Activated CD4-positive, alpha-beta T cell treated with anti-CD3 and anti-CD28 coated beads, Interleukin-2, amount 50 U/mL, for 24 hours (primary cell): ENCODE results near the gene HEPH.
"Not testable (repeated sequence)": the region's sequence is repeated elsewhere in the genome, so short reads cannot be mapped to it uniquely, and the experiment has no call there.

Experiments used
- DNase-seq, 2 donors: peaks; one replicate each; pipeline ENCODE4 v3.0.0-alpha.2; 2020; ENCODE audit warnings: low read depth in 1 of 2, low spot score in 1 of 2

The HEPH gene, protein sequence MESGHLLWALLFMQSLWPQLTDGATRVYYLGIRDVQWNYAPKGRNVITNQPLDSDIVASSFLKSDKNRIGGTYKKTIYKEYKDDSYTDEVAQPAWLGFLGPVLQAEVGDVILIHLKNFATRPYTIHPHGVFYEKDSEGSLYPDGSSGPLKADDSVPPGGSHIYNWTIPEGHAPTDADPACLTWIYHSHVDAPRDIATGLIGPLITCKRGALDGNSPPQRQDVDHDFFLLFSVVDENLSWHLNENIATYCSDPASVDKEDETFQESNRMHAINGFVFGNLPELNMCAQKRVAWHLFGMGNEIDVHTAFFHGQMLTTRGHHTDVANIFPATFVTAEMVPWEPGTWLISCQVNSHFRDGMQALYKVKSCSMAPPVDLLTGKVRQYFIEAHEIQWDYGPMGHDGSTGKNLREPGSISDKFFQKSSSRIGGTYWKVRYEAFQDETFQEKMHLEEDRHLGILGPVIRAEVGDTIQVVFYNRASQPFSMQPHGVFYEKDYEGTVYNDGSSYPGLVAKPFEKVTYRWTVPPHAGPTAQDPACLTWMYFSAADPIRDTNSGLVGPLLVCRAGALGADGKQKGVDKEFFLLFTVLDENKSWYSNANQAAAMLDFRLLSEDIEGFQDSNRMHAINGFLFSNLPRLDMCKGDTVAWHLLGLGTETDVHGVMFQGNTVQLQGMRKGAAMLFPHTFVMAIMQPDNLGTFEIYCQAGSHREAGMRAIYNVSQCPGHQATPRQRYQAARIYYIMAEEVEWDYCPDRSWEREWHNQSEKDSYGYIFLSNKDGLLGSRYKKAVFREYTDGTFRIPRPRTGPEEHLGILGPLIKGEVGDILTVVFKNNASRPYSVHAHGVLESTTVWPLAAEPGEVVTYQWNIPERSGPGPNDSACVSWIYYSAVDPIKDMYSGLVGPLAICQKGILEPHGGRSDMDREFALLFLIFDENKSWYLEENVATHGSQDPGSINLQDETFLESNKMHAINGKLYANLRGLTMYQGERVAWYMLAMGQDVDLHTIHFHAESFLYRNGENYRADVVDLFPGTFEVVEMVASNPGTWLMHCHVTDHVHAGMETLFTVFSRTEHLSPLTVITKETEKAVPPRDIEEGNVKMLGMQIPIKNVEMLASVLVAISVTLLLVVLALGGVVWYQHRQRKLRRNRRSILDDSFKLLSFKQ

DNA sequence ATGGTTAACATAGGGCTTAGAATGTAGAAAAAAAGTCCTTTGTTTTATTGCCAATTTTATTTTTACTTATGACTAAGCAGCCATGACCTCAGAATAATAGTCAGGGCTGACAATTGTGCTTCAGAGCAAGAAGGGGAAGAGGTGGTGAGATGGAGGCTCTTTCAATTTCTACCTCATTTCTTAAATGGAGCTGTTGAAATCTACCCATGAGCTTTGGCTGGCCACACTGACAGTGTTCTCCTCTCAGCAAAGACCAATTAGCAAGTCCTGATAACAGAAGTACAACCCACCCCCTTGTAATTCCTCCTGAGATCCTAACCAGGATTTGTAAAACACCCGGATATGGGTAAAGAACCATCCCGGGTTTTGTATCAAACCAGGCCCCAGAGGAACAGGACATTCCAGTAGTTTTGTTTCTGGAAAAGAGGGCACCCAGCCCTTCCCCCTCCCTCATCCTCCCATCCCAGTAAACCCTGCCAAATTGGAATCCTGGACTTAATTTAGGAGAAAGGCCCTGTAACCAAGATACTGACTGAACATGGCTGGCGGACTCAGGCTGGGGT is at the start of gene HEPH:
Gene HEPH, plus strand, starts transcription at position 399 of the 563 bp plus-strand sequence. CDS start 6,324 bp downstream, outside the sequence.
- no peak for DNase-seq

DNA sequence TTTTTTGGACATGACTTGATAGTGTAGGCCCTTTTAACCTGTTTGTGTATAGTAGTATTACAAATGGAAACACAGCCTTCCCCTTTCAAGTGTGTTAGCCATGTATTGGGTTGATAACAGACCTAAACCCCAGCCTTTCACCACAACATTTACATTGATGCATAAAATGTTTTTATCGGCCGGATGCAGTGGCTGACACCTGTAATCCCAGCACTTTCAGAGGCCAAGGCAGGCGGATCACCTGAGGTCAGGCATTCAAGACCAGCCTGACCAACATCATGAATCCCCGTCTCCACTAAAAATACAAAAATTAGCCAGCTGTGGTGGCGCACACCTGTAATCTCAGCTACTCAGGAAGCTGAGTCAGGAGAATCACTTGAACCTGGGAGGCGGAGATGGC is 45.3 kb upstream of the HEPH start:
- not testable (repeated sequence) for DNase-seq

GRCh38 chrX:66121354-66121753 is 42.7 kb upstream of the HEPH start:
- not testable (repeated sequence) for DNase-seq

GRCh38 chrX:66126662-66127061 is 37.4 kb upstream of the HEPH start:
- DNase-seq, result no peak

- DNase-seq, result no peak
Observed at GRCh38 chrX:66130469-66130868, 33.6 kb upstream of the HEPH start.

GRCh38 chrX:66135284-66135683 is 28.8 kb upstream of the HEPH start:
- DNase-seq, result not testable (repeated sequence)

DNA sequence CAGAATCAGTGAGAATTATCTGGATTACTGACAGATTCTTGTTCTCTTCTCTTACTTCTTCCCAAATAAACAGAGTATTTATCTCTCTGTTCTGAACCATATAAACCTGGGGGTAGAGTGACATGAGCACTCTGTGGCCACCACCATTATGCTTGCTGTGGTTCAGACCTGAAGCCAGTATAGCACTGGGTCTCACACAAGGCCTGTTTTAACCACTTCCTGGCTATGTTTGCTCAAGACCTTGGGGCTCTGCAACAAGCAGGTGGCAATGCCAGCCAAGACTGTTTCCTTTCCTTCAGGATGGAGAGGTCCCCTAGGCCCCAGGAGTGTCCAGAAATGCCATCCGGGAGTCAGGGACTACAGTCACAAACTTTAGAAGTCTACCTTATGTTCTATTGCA is 21.7 kb upstream of the HEPH start:
- no peak for DNase-seq

DNA sequence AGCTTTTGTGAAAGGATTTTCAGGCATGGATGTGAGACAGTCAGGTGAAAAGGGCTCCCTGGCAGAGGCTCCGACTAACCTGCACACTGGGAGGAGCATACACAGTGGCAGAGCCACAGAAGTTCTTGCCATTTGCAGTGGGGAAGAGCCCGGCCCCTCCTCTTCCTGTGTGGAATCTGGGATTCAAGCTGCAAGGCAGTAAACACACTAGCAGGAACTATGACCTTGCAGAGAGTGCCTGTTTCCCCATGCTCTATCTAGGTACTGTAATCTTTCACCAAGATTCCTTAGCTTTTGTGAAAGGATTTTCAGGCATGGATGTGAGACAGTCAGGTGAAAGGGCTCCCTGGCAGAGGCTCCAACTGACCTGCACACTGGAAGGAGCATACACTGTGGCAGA is 19.8 kb upstream of the HEPH start:
- no peak for DNase-seq

DNA sequence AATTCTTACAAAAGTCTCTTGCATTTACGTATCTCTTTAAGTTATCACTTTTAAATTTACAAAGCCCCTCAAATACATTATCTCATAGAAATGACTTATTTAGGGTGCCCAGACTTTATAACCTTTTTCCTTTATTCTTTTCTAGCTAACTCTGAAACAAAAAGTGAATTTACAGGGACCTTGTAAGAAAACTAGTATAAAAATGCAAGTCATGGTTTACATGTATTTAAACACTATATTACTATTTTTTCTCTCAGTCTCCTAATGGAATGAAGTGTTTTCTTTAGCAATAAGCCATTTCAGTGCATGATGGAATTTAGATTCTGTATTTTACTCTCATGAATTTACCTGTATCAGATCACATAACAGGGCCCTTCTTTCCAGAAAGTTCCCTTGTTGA is 14.5 kb upstream of the HEPH start:
- DNase-seq, result no peak

DNA sequence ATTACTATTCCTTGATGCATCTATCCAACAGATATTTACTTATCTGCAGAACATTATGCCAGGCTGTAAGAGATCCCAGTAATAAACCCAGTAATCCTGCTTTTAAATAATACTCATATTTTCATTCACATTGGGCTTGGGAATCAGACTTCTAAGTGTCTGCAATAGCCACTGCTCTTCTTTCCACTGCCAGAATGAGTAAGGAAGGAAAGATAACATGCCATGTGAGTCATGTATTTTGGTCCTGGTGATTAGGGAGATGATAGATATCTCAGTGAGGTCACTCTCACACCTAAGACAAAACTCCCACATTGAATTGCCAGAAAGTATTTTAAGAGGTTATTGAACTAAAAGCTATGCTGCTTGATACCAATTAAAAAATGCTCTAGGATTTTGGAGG is 13.9 kb upstream of the HEPH start:
- no peak for DNase-seq

DNA sequence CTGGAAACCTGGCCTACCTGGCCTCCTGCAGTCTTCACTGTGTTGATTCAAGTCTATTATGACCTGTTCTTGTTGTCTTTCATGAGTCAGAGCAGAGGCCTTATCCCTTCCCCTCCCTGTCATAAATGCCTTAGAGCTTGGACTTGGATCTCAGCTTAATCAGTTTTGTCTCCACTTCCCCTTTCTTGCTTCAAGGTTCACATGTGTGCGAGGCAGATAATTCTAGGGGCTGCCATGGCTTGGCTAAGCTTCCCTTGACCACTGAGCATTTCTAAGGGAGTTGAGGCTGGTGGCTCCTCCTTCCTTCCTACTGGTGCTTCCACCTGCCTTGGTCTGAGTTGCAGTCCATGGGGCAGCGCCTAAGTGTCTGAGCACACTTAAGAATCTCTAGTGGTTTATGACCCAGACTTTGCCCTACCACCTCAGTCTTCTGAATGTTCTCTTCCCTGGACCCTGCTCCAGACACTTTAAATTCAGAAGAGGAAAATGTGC is 1.7 kb upstream of the HEPH start:
- DNase-seq, result no peak

GRCh38 chrX:66163447-66163846 is 600 bp upstream of the HEPH start:
- no peak for DNase-seq

DNA sequence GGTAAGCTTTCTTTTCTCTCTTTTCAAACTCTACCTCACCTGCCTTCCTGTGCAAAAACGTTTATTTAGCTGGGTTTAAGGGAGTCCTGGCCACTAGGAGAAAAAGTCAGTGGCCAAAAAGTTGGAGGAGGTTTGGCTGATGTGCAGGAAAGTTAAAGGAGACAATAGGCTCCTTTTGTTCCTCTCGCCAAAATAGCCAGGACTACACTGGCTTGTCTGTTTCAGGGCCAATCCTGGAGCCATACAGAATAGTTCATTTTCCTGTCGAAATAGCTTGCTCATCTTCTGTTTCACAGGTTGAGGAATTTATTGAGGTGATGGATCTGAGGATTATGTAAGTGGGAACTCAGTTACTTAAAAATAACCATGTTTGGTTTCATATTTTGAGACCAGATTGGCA is 423 bp downstream of the HEPH start:
- DNase-seq, result no peak

- no peak for DNase-seq
Observed at GRCh38 chrX:66164931-66165330, 884 bp downstream of the HEPH start.

DNA sequence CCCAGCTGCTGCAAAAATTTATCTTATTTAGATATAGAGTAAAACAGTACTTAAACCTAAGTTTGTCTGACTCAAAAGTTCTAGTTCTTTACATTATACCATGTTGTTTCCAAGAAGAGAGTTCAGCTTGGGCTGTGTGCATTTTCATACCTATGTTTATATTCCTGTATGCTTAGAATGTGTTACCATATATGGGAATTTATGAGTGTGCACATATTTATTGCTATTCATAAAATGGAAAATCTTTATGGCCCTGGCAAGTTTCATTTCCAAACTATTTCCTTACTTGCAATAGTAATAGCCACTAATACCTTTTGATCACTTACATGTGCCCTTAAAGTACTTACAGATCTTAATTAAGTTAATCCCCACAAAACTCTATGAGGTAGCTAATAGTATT is 2.6 kb downstream of the HEPH start:
- no peak for DNase-seq

DNA sequence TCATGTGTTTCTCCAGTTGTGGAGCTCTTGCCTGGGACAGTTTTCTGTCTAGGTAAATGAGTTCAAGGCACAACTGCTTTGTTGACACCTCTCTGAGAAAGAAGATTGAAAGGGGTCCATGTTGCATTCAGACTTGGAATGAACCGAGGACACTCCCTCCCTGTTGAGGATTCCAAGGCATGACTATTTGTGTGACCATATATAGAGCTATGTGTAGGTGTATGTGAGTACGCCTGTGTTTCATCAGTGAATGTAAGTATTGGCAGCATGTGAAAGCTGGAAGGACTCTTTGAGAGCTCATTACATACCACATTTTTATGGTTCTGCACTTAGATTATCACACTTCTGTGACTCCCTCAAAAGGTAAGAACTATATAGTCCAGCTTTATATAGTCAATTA is 3.4 kb downstream of the HEPH start:
- no peak for DNase-seq

GRCh38 chrX:66176134-66176533 is 12.1 kb downstream of the HEPH start:
- no peak for DNase-seq

DNA sequence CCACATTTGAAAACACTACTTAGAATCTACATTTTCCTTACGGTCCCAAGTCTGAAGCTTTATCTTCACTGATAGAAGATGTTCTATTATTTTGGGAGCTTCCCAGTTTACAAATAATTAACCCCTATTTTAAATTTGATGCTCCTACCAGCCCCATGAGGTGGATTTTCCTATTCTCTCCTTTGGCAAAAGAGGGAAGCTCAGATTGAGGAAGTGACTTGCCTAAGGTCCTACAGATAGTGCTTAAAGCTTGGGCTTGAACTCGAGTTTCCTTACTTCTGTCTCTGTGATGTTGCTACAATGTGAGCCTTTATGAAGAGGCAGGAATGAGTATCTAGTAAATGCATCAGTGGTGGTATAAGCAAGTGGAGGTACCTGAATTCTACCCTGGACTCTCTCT is 27.5 kb downstream of the HEPH start:
- DNase-seq, result no peak

- DNase-seq, result no peak
Observed at GRCh38 chrX:66193821-66194220, 29.8 kb downstream of the HEPH start.

- DNase-seq, result no peak
Observed at GRCh38 chrX:66200050-66200664, 36.1 kb downstream of the HEPH start.
